Stimulated activated naive CD8-positive, alpha-beta T cell treated with anti-CD3 and anti-CD28 coated beads, Interleukin-15, amount 100 ng/mL, for 72 hours (primary cell): ENCODE data around the gene COG3.
A peak's percentile ranks its signal among the peaks of the same experiment; 100 is the strongest.

Source experiments
- ATAC-seq: fragments of 150-1000 bp; cut with Tn5 transposase; 2 replicates; pipeline ENCODE4 v1.10.0; 2021; ENCODE audit warnings: mild to moderate bottlenecking, moderate library complexity
- DNase-seq, 2 donors: peaks; one replicate each; pipeline ENCODE4 v3.0.0; 2021 to 2022
- H3K27ac Mint-ChIP-seq, 2 donors: one replicate each; pipeline ENCODE4 v1.8.0; 2022; ENCODE audit warnings: mild to moderate bottlenecking in 2 of 2, mixed read lengths in 2 of 2, moderate library complexity in 2 of 2
- H3K27me3 Mint-ChIP-seq: one replicate; pipeline ENCODE4 v1.8.0; 2022; ENCODE audit warnings: mixed read lengths
- H3K4me1 Mint-ChIP-seq: one replicate; pipeline ENCODE4 v1.8.0; 2022; ENCODE audit warnings: mild to moderate bottlenecking, mixed read lengths
- H3K4me3 Mint-ChIP-seq, 2 donors: one replicate each; pipeline ENCODE4 v1.8.0; 2022; ENCODE audit warnings: mild to moderate bottlenecking in 2 of 2, mixed read lengths in 2 of 2, moderate library complexity in 1 of 2
- H3K9me3 Mint-ChIP-seq, 2 donors: one replicate each; pipeline ENCODE4 v1.8.0; 2022; ENCODE audit warnings: mixed read lengths in 2 of 2

The COG3 gene

GRCh38 chr13:45473627-45474026 lies 8.9 kb downstream of the COG3 start:
- ATAC-seq = peak; percentile 73
- Mint-ChIP-seq H3K4me3 (peak overlapping the region in 1 of 2 donors; percentile 15), H3K27ac (peak overlapping the region in 1 of 2 donors; percentile 34), H3K9me3 (no peaks in the 10 kb centered on the region), H3K27me3 (no peaks in the 10 kb centered on the region), H3K4me1 (peaks cover 67% of the 10 kb centered on the region)
- no peak for DNase-seq

GRCh38 chr13:45474584-45475454 lies 10.1 kb downstream of the COG3 start:
- Mint-ChIP-seq H3K9me3 (no peaks in the 10 kb centered on the region), H3K27ac (peak overlapping the region; percentile 17 to 67), H3K4me1 (peaks cover 62% of the 10 kb centered on the region), H3K4me3 (peak overlapping the region; percentile 1 to 17), H3K27me3 (no peaks in the 10 kb centered on the region)
- no peak for DNase-seq
- ATAC-seq = peak; percentile 52

GRCh38 chr13:45479661-45480060 lies 14.9 kb downstream of the COG3 start:
- no peak for ATAC-seq
- no peak for DNase-seq
- H3K27me3 Mint-ChIP-seq = no peaks in the 10 kb centered on the region
- H3K27ac Mint-ChIP-seq = no peak overlapping the region
- H3K4me1 Mint-ChIP-seq = peaks cover 26% of the 10 kb centered on the region
- no peaks in the 10 kb centered on the region for H3K9me3 Mint-ChIP-seq
- no peak overlapping the region for H3K4me3 Mint-ChIP-seq

- H3K27ac Mint-ChIP-seq = no peak overlapping the region
- no peak for ATAC-seq
- H3K27me3 Mint-ChIP-seq = no peaks in the 10 kb centered on the region
- no peak for DNase-seq
- peaks cover 15% of the 10 kb centered on the region for H3K4me1 Mint-ChIP-seq
- no peak overlapping the region for H3K4me3 Mint-ChIP-seq
- H3K9me3 Mint-ChIP-seq = no peaks in the 10 kb centered on the region
Observed at GRCh38 chr13:45481688-45482087, 16.9 kb downstream of the COG3 start.

GRCh38 chr13:45482571-45483173 lies 17.9 kb downstream of the COG3 start:
- DNase-seq = no peak
- no peak for ATAC-seq
- H3K4me3 Mint-ChIP-seq = no peak overlapping the region
- H3K4me1 Mint-ChIP-seq = peaks cover 15% of the 10 kb centered on the region
- no peaks in the 10 kb centered on the region for H3K27me3 Mint-ChIP-seq
- no peaks in the 10 kb centered on the region for H3K9me3 Mint-ChIP-seq
- no peak overlapping the region for H3K27ac Mint-ChIP-seq

- DNase-seq (no peak), ATAC-seq (no peak)
- H3K4me3 Mint-ChIP-seq = no peak overlapping the region
- H3K9me3 Mint-ChIP-seq = no peaks in the 10 kb centered on the region
- H3K27me3 Mint-ChIP-seq = no peaks in the 10 kb centered on the region
- H3K27ac Mint-ChIP-seq = no peak overlapping the region
- H3K4me1 Mint-ChIP-seq = peaks cover 5% of the 10 kb centered on the region
Observed at GRCh38 chr13:45487604-45488003, 22.9 kb downstream of the COG3 start.

GRCh38 chr13:45490068-45490467 lies 25.3 kb downstream of the COG3 start:
- Mint-ChIP-seq H3K4me1 (no peaks in the 10 kb centered on the region), H3K9me3 (no peaks in the 10 kb centered on the region), H3K27ac (no peak overlapping the region), H3K27me3 (no peaks in the 10 kb centered on the region), H3K4me3 (no peak overlapping the region)
- DNase-seq (no peak), ATAC-seq (peak; percentile 76)

GRCh38 chr13:45492538-45492937 lies 27.8 kb downstream of the COG3 start:
- Mint-ChIP-seq H3K27me3 (no peaks in the 10 kb centered on the region), H3K27ac (no peak overlapping the region), H3K4me1 (no peaks in the 10 kb centered on the region), H3K9me3 (no peaks in the 10 kb centered on the region), H3K4me3 (no peak overlapping the region)
- ATAC-seq (no peak), DNase-seq (no peak)

GRCh38 chr13:45496942-45497341 lies 32.2 kb downstream of the COG3 start:
- H3K27me3 Mint-ChIP-seq = no peaks in the 10 kb centered on the region
- DNase-seq (no peak), ATAC-seq (no peak)
- peak overlapping the region; percentile 44 to 76 for H3K27ac Mint-ChIP-seq
- no peak overlapping the region for H3K4me3 Mint-ChIP-seq
- H3K4me1 Mint-ChIP-seq = peaks cover 13% of the 10 kb centered on the region
- H3K9me3 Mint-ChIP-seq = no peaks in the 10 kb centered on the region

- no peak for ATAC-seq
- no peaks in the 10 kb centered on the region for H3K9me3 Mint-ChIP-seq
Observed at GRCh38 chr13:45500492-45501174, 35.9 kb downstream of the COG3 start.

GRCh38 chr13:45501175-45501526 lies 36.4 kb downstream of the COG3 start:
- no peak for ATAC-seq

More at GRCh38 chr13:45500492-45501174, 35.9 kb downstream of the COG3 start:
- Mint-ChIP-seq H3K27me3 (no peaks in the 10 kb centered on the region), H3K4me3 (peak overlapping the region in 1 of 2 donors; percentile 6), H3K4me1 (peaks cover 13% of the 10 kb centered on the region), H3K27ac (peak overlapping the region; percentile 83 to 97)
- DNase-seq = no peak

GRCh38 chr13:45503658-45504057 lies 38.9 kb downstream of the COG3 start:
- no peaks in the 10 kb centered on the region for H3K9me3 Mint-ChIP-seq
- ATAC-seq (no peak), DNase-seq (no peak)
- H3K27me3 Mint-ChIP-seq = no peaks in the 10 kb centered on the region
- H3K27ac Mint-ChIP-seq = no peak overlapping the region
- H3K4me3 Mint-ChIP-seq = no peak overlapping the region
- H3K4me1 Mint-ChIP-seq = peaks cover 16% of the 10 kb centered on the region

More at GRCh38 chr13:45501175-45501526, 36.4 kb downstream of the COG3 start:
- H3K27me3 Mint-ChIP-seq = no peaks in the 10 kb centered on the region
- no peaks in the 10 kb centered on the region for H3K9me3 Mint-ChIP-seq
- H3K4me3 Mint-ChIP-seq = peak overlapping the region in 1 of 2 donors; percentile 6
- peak overlapping the region; percentile 83 to 97 for H3K27ac Mint-ChIP-seq
- DNase-seq = no peak
- peaks cover 13% of the 10 kb centered on the region for H3K4me1 Mint-ChIP-seq

- Mint-ChIP-seq H3K27me3 (no peaks in the 10 kb centered on the region), H3K4me3 (no peak overlapping the region), H3K4me1 (peaks cover 14% of the 10 kb centered on the region), H3K9me3 (no peaks in the 10 kb centered on the region), H3K27ac (peak overlapping the region; percentile 1 to 31)
- no peak for ATAC-seq
- DNase-seq = no peak
Observed at GRCh38 chr13:45506811-45507210, 42.1 kb downstream of the COG3 start.

GRCh38 chr13:45508776-45509175 lies 44.0 kb downstream of the COG3 start:
- Mint-ChIP-seq H3K27me3 (no peaks in the 10 kb centered on the region), H3K4me3 (no peak overlapping the region), H3K4me1 (peaks cover 14% of the 10 kb centered on the region), H3K9me3 (no peaks in the 10 kb centered on the region), H3K27ac (no peak overlapping the region)
- ATAC-seq = no peak
- no peak for DNase-seq

GRCh38 chr13:45510672-45511071 lies 45.9 kb downstream of the COG3 start:
- Mint-ChIP-seq H3K4me3 (no peak overlapping the region), H3K4me1 (peaks cover 18% of the 10 kb centered on the region), H3K9me3 (no peaks in the 10 kb centered on the region), H3K27ac (no peak overlapping the region), H3K27me3 (no peaks in the 10 kb centered on the region)
- ATAC-seq = no peak
- no peak for DNase-seq
